B cell (primary cell): Measurements from ENCODE around the gene CAPN10. TPM values are rescaled to one million over a fixed set of nuclear protein-coding genes. Genes with fewer than 3 reads are reported as not detected.

Source experiments
- ATAC-seq: fragments of 200-7000 bp; cut with Tn5 transposase; one replicate; pipeline ENCODE4 v1.10.0; 2021; ENCODE audit warnings: low read depth, mild to moderate bottlenecking, moderate number of reproducible peaks, moderate library complexity
- CTCF ChIA-PET: fragments of 350-600 bp; sonication (Branson Sonifier 250); formaldehyde crosslinking; loops from one replicate; lab custom pipeline; 2021; ENCODE audit warnings: antibody characterized with exemption, inconsistent platforms; lab: Charles Lee
- POLR2A ChIA-PET: fragments of 350-600 bp; sonication (Branson Sonifier 250); formaldehyde crosslinking; loops from one replicate; lab custom pipeline; 2021; ENCODE audit warnings: antibody characterized with exemption; lab: Charles Lee
- DNase-seq: peaks from one replicate; pipeline ENCODE4 v3.0.0; 2013
- H2AFZ ChIP-seq: 2 replicates; pipeline ENCODE4 v1.6.1; 2012; ENCODE audit warnings: mild to moderate bottlenecking, low read depth, low read length; ENCODE audit not compliant: insufficient read depth, poor library complexity, severe bottlenecking
- H3K27ac ChIP-seq, 2 donors: 1 replicate in 1 of 2; 2 replicates in 1 of 2; pipeline ENCODE4 v1.5.1; 2012 to 2013; ENCODE audit warnings: low read length in 2 of 2, mild to moderate bottlenecking in 2 of 2, moderate library complexity in 1 of 2
- H3K27me3 ChIP-seq, 4 experiments: fragments of 200-600 bp in 1 of 4; sonication (generic) in 1 of 4; replicated peaks in 1 of 4; 1 replicate in 2 of 4; 2 replicates in 2 of 4; pipeline versions ENCODE4 v1.6.1 to v1.7.0; 2013 to 2016; ENCODE audit warnings: low read length in 3 of 4, mild to moderate bottlenecking in 2 of 4, mixed read lengths in 1 of 4, moderate library complexity in 1 of 4; ENCODE audit not compliant: insufficient read depth in 4 of 4, control insufficient read depth in 3 of 4; ENCODE audit errors: control extremely low read depth in 1 of 4
- H3K36me3 ChIP-seq, 2 experiments: replicated peaks in 1 of 2; 1 replicate in 1 of 2; 2 replicates in 1 of 2; pipeline versions ENCODE4 v1.6.1 to v1.7.1; 2013; ENCODE audit warnings: low read length in 1 of 2; ENCODE audit not compliant: insufficient read depth in 2 of 2, control insufficient read depth in 1 of 2; ENCODE audit errors: control extremely low read depth in 1 of 2, extremely low read depth in 1 of 2
- H3K4me1 ChIP-seq, 2 donors: fragments of 200-600 bp in 1 of 2; sonication (generic) in 1 of 2; 1 replicate in 1 of 2; 2 replicates in 1 of 2; pipeline versions ENCODE4 v1.5.1 to v1.6.1; 2013 to 2017; ENCODE audit warnings: low read length in 2 of 2; ENCODE audit not compliant: control insufficient read depth in 2 of 2, insufficient read depth in 2 of 2
- H3K4me2 ChIP-seq: replicated peaks from 2 replicates; pipeline ENCODE3; 2012; ENCODE audit warnings: mild to moderate bottlenecking, low read depth, low read length; ENCODE audit not compliant: poor library complexity, severe bottlenecking
- H3K4me3 ChIP-seq, 5 experiments: fragments of 200-600 bp in 1 of 5; sonication (generic) in 1 of 5; 1 replicate in 3 of 5; 2 replicates in 2 of 5; pipeline versions ENCODE4 v1.5.1 to v1.7.0; 2011 to 2016; ENCODE audit warnings: low read length in 4 of 5, mild to moderate bottlenecking in 4 of 5, low read depth in 2 of 5, control low read depth in 1 of 5, moderate library complexity in 1 of 5; ENCODE audit not compliant: insufficient read depth in 1 of 5; ENCODE audit errors: control extremely low read depth in 1 of 5, extremely low read depth in 1 of 5
- H3K79me2 ChIP-seq: fragments of 200-600 bp; sonication (generic); one replicate; pipeline ENCODE4 v1.6.0; 2016; ENCODE audit warnings: low read length; ENCODE audit not compliant: control insufficient read depth, insufficient read depth
- H3K9ac ChIP-seq: fragments of 200-600 bp; sonication (generic); 2 replicates; pipeline ENCODE4 v1.6.1; 2017; ENCODE audit warnings: mild to moderate bottlenecking, low read length, moderate library complexity
- H3K9me3 ChIP-seq, 3 donors: one replicate each; pipeline versions ENCODE4 v1.6.1 to v1.7.1; 2013; ENCODE audit warnings: low read length in 2 of 3; ENCODE audit not compliant: control insufficient read depth in 2 of 3, insufficient read depth in 1 of 3; ENCODE audit errors: control extremely low read depth in 1 of 3
- H4K20me1 ChIP-seq: 2 replicates; pipeline ENCODE4 v1.6.0; 2012; ENCODE audit warnings: mild to moderate bottlenecking, low read length; ENCODE audit not compliant: insufficient read depth, control insufficient read depth, poor library complexity, severe bottlenecking
- H3K27ac Mint-ChIP-seq: one replicate; pipeline ENCODE4 v1.8.0; 2021; ENCODE audit warnings: mixed read lengths
- H3K27me3 Mint-ChIP-seq: one replicate; pipeline ENCODE4 v1.8.0; 2021; ENCODE audit warnings: mixed read lengths
- H3K4me1 Mint-ChIP-seq: one replicate; pipeline ENCODE4 v1.8.0; 2021; ENCODE audit warnings: mixed read lengths
- H3K4me3 Mint-ChIP-seq: one replicate; pipeline ENCODE4 v1.8.0; 2021; ENCODE audit warnings: mixed read lengths
- H3K9me3 Mint-ChIP-seq: one replicate; pipeline ENCODE4 v1.8.0; 2022; ENCODE audit warnings: mixed read lengths; ENCODE audit not compliant: insufficient read depth
- EZH2 ChIP-seq: IDR thresholded peaks from 2 replicates; pipeline ENCODE4 v1.6.1; 2012; ENCODE audit warnings: borderline replicate concordance, low read depth, mild to moderate bottlenecking, moderate library complexity, low read length; ENCODE audit not compliant: insufficient read depth, poor library complexity, severe bottlenecking
- WGBS: methylation state at CpG from one replicate; pipeline ENCODE4 v1.1.5; 2013; ENCODE audit warnings: missing lambda C conversion rate; ENCODE audit not compliant: insufficient coverage; 5-methylcytosine and 5-hydroxymethylcytosine counted together
- intact Hi-C: fragments of 100-400 bp; cut with micrococcal nuclease; formaldehyde crosslinking; loops from one replicate; pipeline ENCODE4 v1.10.0; 2022
- polyA plus RNA-seq: library from polyadenylated mRNA; depleted of rRNA; stranded (reverse); fragments of >200 nt; gene quantifications from 2 replicates; pipeline ENCODE4 v1.2.3, GENCODE V29; 2012
- total RNA-seq, 2 donors: library from RNA; stranded (reverse); fragments of 120-200 nt in 1 of 2; gene quantifications; 1 replicate in 1 of 2; 2 replicates in 1 of 2; pipeline versions ENCODE4 v1.2.3 to v1.2.4, GENCODE V29; 2013 to 2022
- TF ChIP-seq, protein P1 (sequence below): fragments of 200-600 bp; IDR thresholded peaks from one replicate; pipeline ENCODE4 v1.8.0; 2022; ENCODE audit warnings: antibody characterized with exemption, mild to moderate bottlenecking

Gene CAPN10
- total and polyA plus RNA-seq, 2 donors (not counting 1 experiment from before 2014, with no cell fraction given): 73.4 to 92.1 TPM

DNA sequence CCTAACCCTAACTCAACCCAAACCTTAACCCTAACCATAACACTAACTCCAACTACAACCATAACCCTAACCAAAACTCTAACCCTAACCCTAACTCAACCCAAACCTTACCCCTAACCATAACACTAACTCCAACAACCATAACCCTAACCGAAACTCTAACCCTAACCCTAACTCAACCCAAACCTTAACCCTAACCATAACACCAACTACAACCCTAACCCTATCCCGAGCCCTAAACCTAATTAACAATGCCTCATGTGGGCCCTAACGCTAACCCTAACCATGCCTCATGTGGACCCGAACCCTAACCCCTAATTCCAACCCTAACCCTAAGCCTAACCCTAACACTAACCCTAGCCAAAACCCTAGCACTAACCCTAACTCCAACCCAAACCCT is 27.2 kb downstream of the CAPN10 start:
- Mint-ChIP-seq H3K27ac (no peak overlapping the region), H3K4me3 (no peak overlapping the region), H3K9me3 (no peaks in the 10 kb centered on the region), H3K4me1 (peaks cover 5% of the 10 kb centered on the region), H3K27me3 (no peaks in the 10 kb centered on the region)
- ATAC-seq (no peak), DNase-seq (no peak)
- no peaks in the 10 kb centered on the region for H4K20me1 ChIP-seq
- H2AFZ ChIP-seq: no peak overlapping the region
- H3K36me3 ChIP-seq: no peaks in the 10 kb centered on the region
- H3K79me2 ChIP-seq: no peaks in the 10 kb centered on the region
- 99% methylated on average over 4 of the region's 4 CpGs for WGBS
- H3K27me3 ChIP-seq: no peaks in the 10 kb centered on the region
- no peak overlapping the region for H3K4me3 ChIP-seq
- ChIA-PET CTCF (no interaction called here), POLR2A (no interaction called here)
- no peak for TF ChIP-seq EZH2
- TF ChIP-seq, protein P1, sequence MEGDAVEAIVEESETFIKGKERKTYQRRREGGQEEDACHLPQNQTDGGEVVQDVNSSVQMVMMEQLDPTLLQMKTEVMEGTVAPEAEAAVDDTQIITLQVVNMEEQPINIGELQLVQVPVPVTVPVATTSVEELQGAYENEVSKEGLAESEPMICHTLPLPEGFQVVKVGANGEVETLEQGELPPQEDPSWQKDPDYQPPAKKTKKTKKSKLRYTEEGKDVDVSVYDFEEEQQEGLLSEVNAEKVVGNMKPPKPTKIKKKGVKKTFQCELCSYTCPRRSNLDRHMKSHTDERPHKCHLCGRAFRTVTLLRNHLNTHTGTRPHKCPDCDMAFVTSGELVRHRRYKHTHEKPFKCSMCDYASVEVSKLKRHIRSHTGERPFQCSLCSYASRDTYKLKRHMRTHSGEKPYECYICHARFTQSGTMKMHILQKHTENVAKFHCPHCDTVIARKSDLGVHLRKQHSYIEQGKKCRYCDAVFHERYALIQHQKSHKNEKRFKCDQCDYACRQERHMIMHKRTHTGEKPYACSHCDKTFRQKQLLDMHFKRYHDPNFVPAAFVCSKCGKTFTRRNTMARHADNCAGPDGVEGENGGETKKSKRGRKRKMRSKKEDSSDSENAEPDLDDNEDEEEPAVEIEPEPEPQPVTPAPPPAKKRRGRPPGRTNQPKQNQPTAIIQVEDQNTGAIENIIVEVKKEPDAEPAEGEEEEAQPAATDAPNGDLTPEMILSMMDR: no peak
- intact Hi-C loops: no loop called here
- H3K27ac ChIP-seq: no peak overlapping the region
- H3K9me3 ChIP-seq: peaks cover 0 to 20% (median 6%) of the 10 kb centered on the region in 3 donors
- no peak overlapping the region for H3K4me2 ChIP-seq
- H3K4me1 ChIP-seq: no peaks in the 10 kb centered on the region
- no peak overlapping the region for H3K9ac ChIP-seq

DNA sequence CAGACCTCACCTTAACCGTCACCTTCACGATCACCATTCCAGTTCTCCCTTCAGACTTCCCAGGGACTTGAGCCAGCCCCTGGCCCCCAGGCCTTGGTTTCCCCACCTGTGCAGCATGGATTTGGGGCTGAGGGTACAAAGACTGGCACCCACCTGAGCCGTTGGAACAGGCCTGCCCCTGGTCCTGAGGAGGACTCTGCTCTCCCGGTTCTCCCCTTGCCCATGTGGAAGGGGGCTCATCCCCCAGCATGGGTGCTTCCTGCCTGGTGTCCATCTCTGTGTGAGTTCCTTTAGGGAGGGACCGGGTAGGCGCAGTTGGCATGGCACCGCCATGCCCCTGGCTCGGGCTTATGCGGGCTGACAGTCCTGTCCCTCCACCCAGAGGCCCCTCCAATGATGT is 27.9 kb downstream of the CAPN10 start:
- no peak overlapping the region for H3K9ac ChIP-seq
- 98% methylated on average over 9 of the region's 9 CpGs for WGBS
- Mint-ChIP-seq H3K27ac (no peak overlapping the region), H3K4me3 (no peak overlapping the region), H3K27me3 (no peaks in the 10 kb centered on the region), H3K9me3 (no peaks in the 10 kb centered on the region), H3K4me1 (peaks cover 5% of the 10 kb centered on the region)
- H3K36me3 ChIP-seq: no peaks in the 10 kb centered on the region
- no peaks in the 10 kb centered on the region for H3K79me2 ChIP-seq
- no peak overlapping the region for H2AFZ ChIP-seq
- H3K4me3 ChIP-seq: no peak overlapping the region
- no peaks in the 10 kb centered on the region for H3K4me1 ChIP-seq
- ATAC-seq: no peak
- no peak for TF ChIP-seq EZH2
- TF ChIP-seq, protein P1: no peak
- intact Hi-C loops: no loop called here
- ChIA-PET CTCF (no interaction called here), POLR2A (no interaction called here)
- no peak overlapping the region for H3K27ac ChIP-seq
- H3K4me2 ChIP-seq: no peak overlapping the region
- H3K9me3 ChIP-seq: peaks cover 0 to 20% (median 6%) of the 10 kb centered on the region in 3 donors
- no peaks in the 10 kb centered on the region for H3K27me3 ChIP-seq
- no peaks in the 10 kb centered on the region for H4K20me1 ChIP-seq
- DNase-seq: no peak
